Glomerular visceral epithelial cell (primary cell): ENCODE measurements around the gene KAT2B.
A peak's percentile ranks its signal among the peaks of the same experiment; 100 is the strongest.

Experiments
- DNase-seq: peaks from one replicate; pipeline ENCODE4 v3.0.0-alpha.2; 2016; ENCODE audit errors: extremely low spot score

The KAT2B gene

GRCh38 chr3:20064796-20065564 is 24.7 kb downstream of the KAT2B start:
- no peak for DNase-seq

- no peak for DNase-seq
Measured at GRCh38 chr3:20066079-20066478, 25.8 kb downstream of the KAT2B start.

DNA sequence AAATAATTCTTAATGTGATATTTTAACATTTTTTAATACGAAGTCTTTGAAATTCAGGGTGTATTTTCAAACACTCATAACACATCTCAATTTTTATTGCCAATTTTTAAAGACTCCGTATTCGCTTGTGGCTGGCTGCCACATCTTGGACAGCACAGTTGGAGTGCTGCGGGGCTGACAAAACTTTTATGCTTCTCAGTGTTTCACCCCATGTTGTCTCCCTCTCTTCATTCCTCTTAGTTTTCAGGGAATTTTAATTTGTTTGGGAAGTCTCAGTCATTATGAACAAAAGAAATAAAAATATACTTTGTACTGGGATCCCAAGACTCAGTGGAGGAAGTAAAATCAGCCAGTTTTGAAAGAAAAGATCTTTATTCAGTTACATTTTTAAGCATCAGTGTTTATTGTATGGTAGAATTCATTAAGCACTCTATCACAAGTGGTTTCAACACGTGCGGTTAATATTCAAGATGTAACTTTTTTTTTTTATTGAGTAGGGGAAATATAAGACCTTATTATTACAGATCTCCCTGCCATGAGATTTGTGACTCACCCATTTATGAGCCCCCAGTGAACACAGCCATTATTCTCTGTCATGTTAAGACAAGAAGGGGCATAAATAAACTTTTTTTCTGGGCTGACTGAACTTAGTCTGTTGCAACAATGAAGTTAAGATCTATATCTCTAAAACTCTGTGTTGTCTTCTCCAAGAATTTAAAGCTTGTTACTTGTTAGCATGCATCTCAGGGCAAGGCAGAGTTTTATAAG is 26.8 kb downstream of the KAT2B start:
- no peak for DNase-seq

DNA sequence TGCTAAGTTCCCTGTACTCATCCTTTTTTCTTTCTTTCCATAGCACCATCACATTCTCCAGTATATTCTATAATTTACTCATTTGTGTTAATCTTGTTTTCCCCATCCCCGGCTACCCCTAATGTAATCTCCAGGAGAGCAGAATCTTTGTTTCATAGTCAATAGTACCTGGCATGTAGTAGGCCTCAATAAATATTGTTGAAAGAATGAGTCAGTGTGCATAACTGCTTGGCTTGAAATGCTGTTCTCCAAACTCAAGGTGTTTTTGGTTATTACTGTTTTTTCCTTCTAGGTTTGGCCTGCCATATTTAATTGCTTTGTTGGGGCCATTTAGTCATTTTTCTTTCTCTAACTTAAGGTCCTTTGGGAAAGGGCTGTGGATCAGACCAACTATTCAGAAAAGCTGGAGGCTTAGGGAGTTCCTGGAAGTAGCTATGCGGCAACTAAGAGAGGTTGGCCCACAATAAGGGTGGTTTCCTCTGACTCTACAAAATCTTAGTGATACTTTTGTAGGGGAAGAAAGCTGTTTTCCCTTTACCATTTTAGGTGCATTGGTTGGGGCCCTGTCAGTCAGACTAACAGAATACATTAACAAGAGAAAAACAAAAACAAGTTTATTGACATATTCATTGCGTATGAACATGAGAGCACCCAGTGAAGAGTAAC is 28.4 kb downstream of the KAT2B start:
- no peak for DNase-seq

DNA sequence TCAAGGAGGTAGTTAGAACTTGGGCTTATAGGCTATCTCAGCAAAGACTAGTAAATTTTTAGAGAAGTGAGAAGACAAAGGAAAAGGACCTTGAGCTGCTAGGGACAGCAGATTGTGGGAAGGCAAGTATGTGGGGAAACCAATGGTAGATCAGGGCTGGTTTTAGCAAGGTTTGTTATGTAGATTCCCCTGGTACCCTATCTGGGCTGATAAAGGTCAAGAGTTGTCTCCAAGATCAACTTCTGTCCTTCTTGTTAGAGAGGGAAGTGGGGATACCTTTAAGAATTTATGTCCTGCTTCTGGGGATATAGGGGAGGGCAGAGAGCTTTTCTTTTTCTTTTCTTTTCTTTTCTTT is 28.9 kb downstream of the KAT2B start:
- DNase-seq = no peak

DNA sequence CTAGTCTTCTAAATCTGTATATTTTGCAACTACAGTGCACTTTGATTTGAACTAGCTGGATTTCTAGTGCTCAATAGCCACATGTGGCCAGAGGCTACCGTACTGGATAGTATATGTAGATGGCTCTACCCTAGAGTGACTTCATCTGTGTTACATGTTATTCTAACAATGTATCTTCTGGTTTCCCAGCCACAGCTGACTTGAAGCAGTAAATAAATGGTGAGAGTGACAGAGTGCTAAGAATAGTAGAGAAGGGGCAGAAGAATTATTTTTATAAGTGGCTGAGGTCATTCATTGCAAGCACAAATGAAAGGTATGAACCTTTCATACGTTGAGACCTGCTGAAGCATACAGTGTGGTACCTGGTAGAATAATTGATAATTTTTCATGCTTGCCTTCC is 30.9 kb downstream of the KAT2B start:
- DNase-seq = no peak

GRCh38 chr3:20072422-20072821 is 32.2 kb downstream of the KAT2B start:
- DNase-seq = no peak

DNA sequence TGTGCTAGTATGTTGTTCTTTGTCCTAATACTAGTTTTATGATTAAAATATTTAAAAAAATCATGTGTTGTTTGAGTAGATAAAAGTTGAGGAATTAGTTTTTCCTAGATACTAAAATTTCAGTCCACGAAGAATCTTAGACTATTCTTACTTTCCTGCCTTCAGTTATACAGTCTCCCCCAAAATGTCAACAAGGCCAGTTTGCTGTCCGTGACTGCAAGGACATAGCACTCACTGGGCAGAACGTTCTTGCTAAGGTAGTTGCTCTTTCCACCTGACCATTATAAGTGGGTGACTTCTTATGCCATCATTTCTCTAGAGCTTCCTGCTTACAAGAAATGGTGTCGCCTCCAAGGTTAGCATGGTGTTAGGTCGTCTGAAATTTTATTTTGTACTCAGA is 32.8 kb downstream of the KAT2B start:
- no peak for DNase-seq

DNA sequence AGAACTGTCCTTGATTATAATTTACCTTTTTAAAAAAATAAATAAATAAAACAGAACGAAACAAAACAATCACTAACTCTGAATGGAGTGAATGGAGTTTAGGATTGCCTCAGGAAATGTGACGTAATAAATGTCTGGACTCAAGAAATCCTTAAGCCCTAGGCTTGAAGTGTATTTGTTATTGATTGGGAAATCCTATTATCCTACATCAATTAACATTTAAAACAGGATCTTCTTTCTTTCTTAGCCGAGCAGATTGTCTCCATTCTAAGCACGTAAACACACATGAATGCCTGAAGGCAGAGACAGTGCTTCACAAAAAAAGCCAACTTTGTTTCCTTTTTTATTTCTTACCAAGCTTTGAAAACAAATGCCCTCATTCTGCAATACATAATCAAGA is 33.4 kb downstream of the KAT2B start:
- no peak for DNase-seq

DNA sequence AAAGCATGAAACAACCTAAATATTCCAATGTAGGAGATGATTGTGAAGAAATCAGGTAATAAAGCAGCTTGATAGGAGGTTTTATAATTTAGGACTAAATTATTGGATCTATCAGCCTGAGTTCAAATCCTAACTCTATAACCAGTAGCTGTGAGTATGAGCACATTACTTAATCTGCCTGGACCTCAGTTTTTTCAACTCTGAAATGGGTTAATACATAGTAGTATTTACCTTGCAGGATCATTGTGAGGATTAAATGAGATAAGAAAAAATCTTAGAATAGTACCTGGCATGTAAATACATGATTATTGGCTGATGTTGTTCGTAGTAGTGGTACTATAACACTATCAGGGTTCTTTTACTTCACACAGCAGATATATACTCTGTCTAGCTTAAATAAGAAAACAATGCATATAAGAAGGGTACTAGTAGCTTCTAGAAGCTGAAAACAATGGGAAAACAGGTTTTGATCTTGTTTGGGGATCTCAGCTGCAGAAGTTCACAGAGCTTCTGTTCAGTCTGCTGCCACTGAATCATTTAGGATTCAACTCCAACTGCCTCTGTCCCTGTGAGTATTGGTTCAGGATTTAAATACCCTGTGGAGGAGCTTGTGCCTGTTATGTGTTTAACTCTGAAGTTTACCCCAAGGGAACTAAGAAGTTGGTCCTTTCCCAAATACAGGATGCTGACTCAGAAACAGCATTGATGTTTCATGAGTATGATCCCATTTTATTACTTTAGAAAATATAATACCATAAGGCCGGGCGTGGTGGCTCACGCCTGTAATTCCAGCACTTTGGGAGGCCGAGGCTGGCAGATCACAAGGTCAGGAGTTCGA is 34.2 kb downstream of the KAT2B start:
- no peak for DNase-seq

GRCh38 chr3:20075197-20075596 is 35.0 kb downstream of the KAT2B start:
- no peak for DNase-seq

DNA sequence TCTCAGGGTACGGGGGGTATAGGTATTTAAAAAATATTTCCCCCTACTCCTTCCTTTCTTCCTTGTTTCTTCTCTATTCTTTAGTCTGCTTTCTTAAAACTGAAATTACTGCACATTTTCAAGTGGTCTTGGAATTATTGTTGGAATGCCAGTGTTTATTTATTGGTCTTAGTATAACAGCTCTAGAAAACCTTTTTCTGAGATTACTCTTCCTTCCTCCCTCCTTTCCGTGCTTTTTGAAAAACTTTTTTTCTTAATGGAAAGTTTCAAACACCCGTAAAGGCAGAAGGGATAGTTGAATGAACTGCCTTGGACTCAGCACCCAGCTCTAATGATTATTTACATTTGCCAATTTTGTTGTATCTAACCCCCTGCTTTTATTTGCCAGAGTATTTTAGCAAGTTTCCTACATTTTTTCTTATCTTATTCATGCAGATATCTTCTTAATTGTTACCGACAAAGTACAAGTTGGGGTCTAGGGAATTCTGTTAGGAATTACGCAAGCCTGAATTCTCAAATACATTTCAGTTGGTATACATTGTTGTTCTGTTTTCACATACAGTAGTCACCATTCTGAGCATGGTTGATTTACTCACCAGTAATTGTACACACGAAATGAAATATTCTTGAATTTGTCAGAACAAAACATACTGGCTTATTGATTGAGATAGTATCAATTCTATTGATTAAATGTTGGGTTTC is 36.2 kb downstream of the KAT2B start:
- DNase-seq = no peak

GRCh38 chr3:20077068-20077467 is 36.8 kb downstream of the KAT2B start:
- no peak for DNase-seq

DNA sequence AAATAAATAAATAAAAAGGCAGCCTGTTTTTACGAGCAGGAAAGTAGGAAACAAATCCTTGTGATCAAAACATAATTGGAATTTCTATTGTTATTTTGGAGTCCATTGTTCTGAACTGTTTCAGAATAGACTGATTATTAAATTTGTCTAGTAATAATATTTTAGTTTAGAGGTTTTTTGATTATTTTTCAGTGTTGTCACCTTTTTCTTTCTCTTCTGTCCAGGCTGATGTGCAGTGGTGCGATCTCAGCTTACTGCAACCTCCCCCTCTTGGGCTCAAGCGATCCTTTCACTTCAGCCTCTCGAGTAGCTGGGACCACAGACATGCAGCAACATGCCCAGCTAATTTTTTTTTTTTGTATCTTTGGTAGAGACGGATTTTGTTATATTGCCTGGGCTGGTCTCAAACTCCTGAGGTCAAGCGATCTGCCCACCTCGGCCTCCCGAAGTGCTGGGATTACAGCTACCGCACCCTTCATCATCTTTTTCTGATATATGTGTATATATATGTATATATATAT is 38.0 kb downstream of the KAT2B start:
- no peak for DNase-seq

DNA sequence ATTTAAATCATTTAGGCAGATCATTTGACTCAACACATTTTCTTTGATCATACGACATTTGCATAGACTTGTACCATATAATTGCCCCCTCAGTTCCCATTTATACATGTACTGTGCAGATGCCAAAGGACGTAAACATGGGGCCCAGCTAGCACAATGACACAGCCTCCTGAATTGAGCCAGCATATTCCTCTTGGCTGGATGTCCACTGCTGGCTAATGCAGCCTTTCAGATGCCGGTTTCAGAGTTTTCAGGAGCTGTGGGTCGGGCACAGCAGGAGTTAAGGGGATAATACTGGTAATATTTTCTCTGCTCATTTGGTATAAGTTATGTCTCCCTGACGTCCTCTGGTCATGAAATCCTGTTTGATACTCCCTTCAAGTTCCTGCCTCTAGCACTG is 39.4 kb downstream of the KAT2B start:
- no peak for DNase-seq

DNA sequence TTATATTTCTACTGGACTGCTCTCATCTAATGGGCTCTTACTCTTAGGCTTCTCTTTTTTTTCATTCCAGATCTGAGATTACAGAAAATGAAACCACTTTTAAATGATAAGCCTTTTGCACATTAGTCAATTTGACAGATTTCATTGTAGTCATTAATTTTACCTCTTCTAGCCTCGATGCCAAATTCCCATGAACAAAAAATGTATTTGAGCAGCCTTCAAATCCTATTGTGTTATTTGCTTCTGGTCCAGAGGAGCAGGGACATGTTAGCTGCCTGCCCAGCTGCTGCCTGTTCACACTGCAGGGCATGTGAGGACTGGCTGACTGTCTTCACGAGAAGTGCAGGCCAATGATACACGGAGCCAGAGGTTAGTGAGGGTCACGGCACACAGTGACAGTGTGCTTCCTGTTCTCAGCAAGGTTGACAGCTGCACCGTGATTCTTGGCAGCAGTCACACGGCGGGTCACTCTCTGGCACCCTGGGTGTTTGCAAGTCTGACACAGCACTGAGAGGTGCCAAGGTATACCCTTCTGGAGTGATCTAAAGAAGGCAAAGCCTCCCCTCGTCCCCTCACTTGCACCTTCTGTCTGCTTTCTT is 40.8 kb downstream of the KAT2B start:
- DNase-seq = peak; percentile 16

- DNase-seq = no peak
Measured at GRCh38 chr3:20083253-20083652, 43.0 kb downstream of the KAT2B start.

DNA sequence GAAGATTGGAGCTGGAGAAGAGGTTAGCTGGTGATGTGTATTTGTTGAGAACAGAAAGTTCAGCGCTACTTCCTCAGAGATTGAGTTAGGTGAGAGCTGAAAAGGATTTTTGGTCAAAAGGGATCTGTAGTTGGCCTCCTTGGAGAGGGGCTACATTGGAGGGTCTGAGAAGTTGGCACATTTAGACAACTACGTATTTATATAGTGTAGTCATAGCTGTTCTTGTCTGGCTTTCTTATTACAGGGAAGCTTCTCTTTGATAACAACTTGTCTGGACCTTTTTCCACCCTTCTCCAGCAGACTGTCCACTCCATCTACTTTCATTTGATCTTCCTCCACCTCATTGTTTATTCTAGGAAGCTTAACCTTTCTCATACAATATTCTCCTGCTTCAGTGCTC is 43.7 kb downstream of the KAT2B start:
- no peak for DNase-seq

DNA sequence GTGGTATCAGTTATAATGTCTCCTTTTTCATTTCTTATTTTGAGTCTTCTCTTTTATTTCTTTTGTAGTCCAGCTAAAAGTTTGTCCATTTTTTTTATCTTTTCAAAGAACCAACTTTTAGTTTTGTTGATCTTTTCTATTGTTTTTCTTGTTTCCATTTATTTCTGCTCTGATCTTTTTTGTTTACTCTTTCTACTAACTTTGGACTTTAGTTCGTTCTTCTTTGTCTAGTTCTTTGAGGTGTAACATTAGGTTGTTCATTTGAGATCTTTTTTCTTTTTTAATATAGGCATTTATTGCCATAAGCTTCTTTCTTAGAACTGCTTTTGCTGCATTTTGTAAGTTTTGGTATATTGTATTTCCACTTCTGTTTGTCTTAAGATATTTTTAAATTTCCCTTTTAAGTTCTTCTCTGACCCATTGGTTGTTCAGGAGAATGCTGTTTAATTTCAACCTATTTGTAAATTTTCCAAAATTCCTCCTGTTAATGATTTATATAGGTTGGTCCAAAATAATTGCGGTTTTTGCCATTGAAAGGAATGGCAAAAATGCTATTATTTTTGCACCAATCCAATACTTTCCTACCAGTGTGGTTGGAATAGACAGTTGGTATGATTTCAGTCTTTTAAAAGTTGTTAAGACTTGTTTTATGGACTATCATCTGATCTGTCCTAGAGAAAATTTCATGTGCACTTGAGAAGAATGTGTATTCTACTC is 51.2 kb downstream of the KAT2B start:
- peak; percentile 44 for DNase-seq

GRCh38 chr3:20095470-20095869 is 55.2 kb downstream of the KAT2B start:
- no peak for DNase-seq
